ENCODE results near the gene FGGY. TPM values are rescaled to one million over a fixed set of nuclear protein-coding genes. Genes with fewer than 3 reads are reported as not detected.
A peak's percentile ranks its signal among the peaks of the same experiment; 100 is the strongest.

FGGY gene
- total RNA-seq, 1 donor from 2014 or later: 16.4 TPM

- DNase-seq (ENCODE audit: low read depth, low spot score): no peak
- H3K9me3 Mint-ChIP-seq: peaks cover 6% of the 10 kb centered on the region
- H3K27ac Mint-ChIP-seq (ENCODE audit: unreplicated experiment): no peak overlapping the region
- H3K36me3 Mint-ChIP-seq (ENCODE audit: low read depth): no peaks in the 10 kb centered on the region
- no peak for TF ChIP-seq CTCF (conservative IDR thresholded peaks at IDR 0.05)
- no peak overlapping the region for H3K4me3 Mint-ChIP-seq
- no peaks in the 10 kb centered on the region for H3K27me3 Mint-ChIP-seq (ENCODE audit: low read depth)
- peaks cover 31% of the 10 kb centered on the region for H3K4me1 Mint-ChIP-seq
Measured at GRCh38 chr1:59743324-59744091, 446.6 kb downstream of the FGGY start.

- peaks cover 4% of the 10 kb centered on the region for H3K9me3 Mint-ChIP-seq
- H3K36me3 Mint-ChIP-seq (ENCODE audit: low read depth): no peaks in the 10 kb centered on the region
- no peak for DNase-seq (ENCODE audit: low read depth, low spot score)
- H3K27ac Mint-ChIP-seq (ENCODE audit: unreplicated experiment): no peak overlapping the region
- H3K4me3 Mint-ChIP-seq: peak overlapping the region; percentile 5
- no peaks in the 10 kb centered on the region for H3K27me3 Mint-ChIP-seq (ENCODE audit: low read depth)
- TF ChIP-seq CTCF (conservative IDR thresholded peaks at IDR 0.05): no peak
- H3K4me1 Mint-ChIP-seq: peaks cover 51% of the 10 kb centered on the region
Measured at GRCh38 chr1:59747420-59748024, 450.6 kb downstream of the FGGY start.

- Mint-ChIP-seq H3K27ac (ENCODE audit: unreplicated experiment) (peak overlapping the region; percentile 16), H3K4me3 (no peak overlapping the region), H3K36me3 (ENCODE audit: low read depth) (no peaks in the 10 kb centered on the region), H3K27me3 (ENCODE audit: low read depth) (no peaks in the 10 kb centered on the region), H3K9me3 (no peaks in the 10 kb centered on the region), H3K4me1 (peaks cover 54% of the 10 kb centered on the region)
- DNase-seq (ENCODE audit: low read depth, low spot score): no peak
- TF ChIP-seq CTCF (conservative IDR thresholded peaks at IDR 0.05): no peak
Measured at GRCh38 chr1:59748123-59748522, 451.2 kb downstream of the FGGY start.

- Mint-ChIP-seq H3K27me3 (ENCODE audit: low read depth) (no peaks in the 10 kb centered on the region), H3K36me3 (ENCODE audit: low read depth) (no peaks in the 10 kb centered on the region), H3K4me1 (peaks cover 59% of the 10 kb centered on the region), H3K4me3 (no peak overlapping the region), H3K27ac (ENCODE audit: unreplicated experiment) (no peak overlapping the region), H3K9me3 (no peaks in the 10 kb centered on the region)
- no peak for DNase-seq (ENCODE audit: low read depth, low spot score)
- TF ChIP-seq CTCF (conservative IDR thresholded peaks at IDR 0.05): no peak
Measured at GRCh38 chr1:59750328-59751003, 453.6 kb downstream of the FGGY start.

- TF ChIP-seq CTCF (conservative IDR thresholded peaks at IDR 0.05): no peak
Measured at GRCh38 chr1:59751004-59751395, 454.1 kb downstream of the FGGY start.

More at GRCh38 chr1:59751004-59751395, 454.1 kb downstream of the FGGY start:
- Mint-ChIP-seq H3K4me3 (no peak overlapping the region), H3K27me3 (ENCODE audit: low read depth) (no peaks in the 10 kb centered on the region), H3K9me3 (no peaks in the 10 kb centered on the region), H3K36me3 (ENCODE audit: low read depth) (no peaks in the 10 kb centered on the region), H3K27ac (ENCODE audit: unreplicated experiment) (no peak overlapping the region), H3K4me1 (peaks cover 62% of the 10 kb centered on the region)
- no peak for DNase-seq (ENCODE audit: low read depth, low spot score)

Measured in neural crest cell (in vitro differentiated cells).